ENCODE data around the gene ZBED6.
A peak's percentile ranks its signal among the peaks of the same experiment; 100 is the strongest.
"Not testable (repeated sequence)": the region's sequence is repeated elsewhere in the genome, so short reads cannot be mapped to it uniquely, and the experiment has no call there.

The ZBED6 gene

DNA sequence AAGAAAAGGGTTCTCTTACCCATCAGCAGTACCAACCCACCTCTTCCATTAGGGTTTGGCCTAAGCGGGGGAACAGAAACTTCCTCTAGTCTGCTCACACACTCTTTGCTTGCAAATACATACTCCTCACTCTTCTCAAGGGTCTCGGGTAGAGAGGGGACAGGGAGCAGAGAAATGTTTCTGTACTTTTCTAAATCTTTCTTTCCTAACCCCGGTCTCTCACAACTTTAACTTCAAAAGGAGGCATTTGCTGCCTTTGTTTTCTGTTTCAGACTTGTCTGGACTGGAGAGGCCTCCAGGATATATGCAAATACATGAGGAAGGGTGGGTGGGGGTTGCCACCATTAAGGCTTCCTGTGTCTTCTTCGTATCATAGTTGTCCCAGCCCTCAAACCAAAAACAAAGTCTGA lies 41.0 kb upstream of the ZBED6 start:
- DNase-seq, result peak; percentile 93
- H3K9ac ChIP-seq (ENCODE audit: low read length), result peak overlapping the region; percentile 47
- no peaks in the 10 kb centered on the region for H3K9me2 ChIP-seq (replicated peaks; ENCODE audit: insufficient read depth, low read length)
- H3F3A ChIP-seq (ENCODE audit: insufficient read depth, low read length), result peaks cover 19% of the 10 kb centered on the region
- H4K20me1 ChIP-seq (ENCODE audit: insufficient read depth, low read length), result no peaks in the 10 kb centered on the region
- peak overlapping the region; percentile 32 for H2AFZ ChIP-seq (ENCODE audit: low read length)
- H3K4me3 ChIP-seq (ENCODE audit: low read length), result peak overlapping the region; percentile 8; the same call in 1 of the 2 replicates
- no peaks in the 10 kb centered on the region for H3K27me3 ChIP-seq (replicated peaks; ENCODE audit: insufficient read depth, low read length)
- H3K4me1 ChIP-seq (ENCODE audit: low read length), result peaks cover 32% of the 10 kb centered on the region
- no peaks in the 10 kb centered on the region for H3K9me3 ChIP-seq (replicated peaks; ENCODE audit: insufficient read depth, low read length)
- H3K27ac ChIP-seq (ENCODE audit: low read length), result peak overlapping the region; percentile 83
- no peak for TF ChIP-seq EZH2 (optimal IDR thresholded peaks at IDR 0.05; ENCODE audit: low read depth, low read length)
- TF ChIP-seq, protein P1, sequence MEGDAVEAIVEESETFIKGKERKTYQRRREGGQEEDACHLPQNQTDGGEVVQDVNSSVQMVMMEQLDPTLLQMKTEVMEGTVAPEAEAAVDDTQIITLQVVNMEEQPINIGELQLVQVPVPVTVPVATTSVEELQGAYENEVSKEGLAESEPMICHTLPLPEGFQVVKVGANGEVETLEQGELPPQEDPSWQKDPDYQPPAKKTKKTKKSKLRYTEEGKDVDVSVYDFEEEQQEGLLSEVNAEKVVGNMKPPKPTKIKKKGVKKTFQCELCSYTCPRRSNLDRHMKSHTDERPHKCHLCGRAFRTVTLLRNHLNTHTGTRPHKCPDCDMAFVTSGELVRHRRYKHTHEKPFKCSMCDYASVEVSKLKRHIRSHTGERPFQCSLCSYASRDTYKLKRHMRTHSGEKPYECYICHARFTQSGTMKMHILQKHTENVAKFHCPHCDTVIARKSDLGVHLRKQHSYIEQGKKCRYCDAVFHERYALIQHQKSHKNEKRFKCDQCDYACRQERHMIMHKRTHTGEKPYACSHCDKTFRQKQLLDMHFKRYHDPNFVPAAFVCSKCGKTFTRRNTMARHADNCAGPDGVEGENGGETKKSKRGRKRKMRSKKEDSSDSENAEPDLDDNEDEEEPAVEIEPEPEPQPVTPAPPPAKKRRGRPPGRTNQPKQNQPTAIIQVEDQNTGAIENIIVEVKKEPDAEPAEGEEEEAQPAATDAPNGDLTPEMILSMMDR (IDR thresholded peaks at IDR 0.05; ENCODE audit: low read length), result no peak
- TF ChIP-seq EZH2phosphoT487 (IDR thresholded peaks at IDR 0.05; ENCODE audit: low read length), result no peak
- H3K4me2 ChIP-seq (ENCODE audit: low read depth, low read length), result peak overlapping the region; percentile 61
- no peaks in the 10 kb centered on the region for H3K36me3 ChIP-seq (replicated peaks; ENCODE audit: insufficient read depth, low read length)
- H3K79me2 ChIP-seq (ENCODE audit: low read length), result no peaks in the 10 kb centered on the region

DNA sequence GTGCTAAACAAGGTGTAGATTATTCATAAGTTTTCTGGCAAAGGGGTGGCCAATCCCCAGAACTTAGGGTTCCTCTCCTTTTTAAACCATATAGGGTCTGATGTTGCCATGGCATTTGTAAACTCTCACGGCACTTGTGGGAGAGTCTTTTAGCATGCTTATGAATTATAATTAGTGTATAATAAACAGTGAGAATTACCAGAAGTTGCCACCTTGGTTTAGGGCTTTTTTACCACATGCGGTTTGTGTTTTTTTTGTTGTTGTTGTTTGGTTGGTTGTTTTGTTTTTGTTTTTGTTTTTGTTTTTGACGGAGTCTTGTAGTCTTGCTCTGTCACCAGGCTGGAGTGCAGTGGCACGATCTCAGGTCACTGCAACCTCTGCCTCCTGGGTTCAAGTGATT lies 39.4 kb upstream of the ZBED6 start:
- no peaks in the 10 kb centered on the region for H3K36me3 ChIP-seq (replicated peaks; ENCODE audit: insufficient read depth, low read length)
- no peak overlapping the region for H3K4me3 ChIP-seq (ENCODE audit: low read length)
- H3K79me2 ChIP-seq (ENCODE audit: low read length), result no peaks in the 10 kb centered on the region
- no peak overlapping the region for H3K4me2 ChIP-seq (ENCODE audit: low read depth, low read length)
- H4K20me1 ChIP-seq (ENCODE audit: insufficient read depth, low read length), result no peaks in the 10 kb centered on the region
- no peak for DNase-seq
- peaks cover 19% of the 10 kb centered on the region for H3F3A ChIP-seq (ENCODE audit: insufficient read depth, low read length)
- no peak overlapping the region for H3K9ac ChIP-seq (ENCODE audit: low read length)
- H3K4me1 ChIP-seq (ENCODE audit: low read length), result peaks cover 26% of the 10 kb centered on the region
- H3K9me2 ChIP-seq (replicated peaks; ENCODE audit: insufficient read depth, low read length), result no peaks in the 10 kb centered on the region
- TF ChIP-seq EZH2 (optimal IDR thresholded peaks at IDR 0.05; ENCODE audit: low read depth, low read length) (no peak), EZH2phosphoT487 (IDR thresholded peaks at IDR 0.05; ENCODE audit: low read length) (no peak)
- TF ChIP-seq, protein P1 (IDR thresholded peaks at IDR 0.05; ENCODE audit: low read length), result no peak
- H2AFZ ChIP-seq (ENCODE audit: low read length), result no peak overlapping the region
- H3K27me3 ChIP-seq (replicated peaks; ENCODE audit: insufficient read depth, low read length), result no peaks in the 10 kb centered on the region
- H3K27ac ChIP-seq (ENCODE audit: low read length), result no peak overlapping the region
- H3K9me3 ChIP-seq (replicated peaks; ENCODE audit: insufficient read depth, low read length), result no peaks in the 10 kb centered on the region

DNA sequence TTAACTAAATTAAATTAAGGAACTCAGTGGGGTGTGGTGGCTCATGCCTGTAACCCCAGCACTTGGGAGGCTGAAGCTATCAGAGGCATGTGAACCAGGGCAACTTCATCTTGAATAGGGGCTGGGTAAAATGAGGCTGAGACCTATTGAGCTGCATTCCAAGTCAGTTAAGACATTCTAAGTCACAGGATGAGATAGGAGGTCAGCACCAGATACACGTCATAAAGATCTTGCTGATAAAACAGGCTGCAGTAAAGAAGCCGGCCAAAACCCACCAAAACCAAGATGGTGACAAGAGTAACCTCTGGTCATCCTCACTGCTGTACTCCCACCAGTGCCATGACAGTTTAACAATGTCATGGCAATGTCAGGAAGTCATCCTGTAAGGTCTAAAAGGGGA lies 36.7 kb upstream of the ZBED6 start:
- H3K27ac ChIP-seq (ENCODE audit: low read length); H3K9ac ChIP-seq (ENCODE audit: low read length); H3K9me2 ChIP-seq (replicated peaks; ENCODE audit: insufficient read depth, low read length); H3K79me2 ChIP-seq (ENCODE audit: low read length); H3K9me3 ChIP-seq (replicated peaks; ENCODE audit: insufficient read depth, low read length); H3K36me3 ChIP-seq (replicated peaks; ENCODE audit: insufficient read depth, low read length); H3K4me3 ChIP-seq (ENCODE audit: low read length); DNase-seq; H2AFZ ChIP-seq (ENCODE audit: low read length); H4K20me1 ChIP-seq (ENCODE audit: insufficient read depth, low read length); H3K27me3 ChIP-seq (replicated peaks; ENCODE audit: insufficient read depth, low read length); H3K4me2 ChIP-seq (ENCODE audit: low read depth, low read length): not testable (repeated sequence)
- peaks cover 28% of the 10 kb centered on the region for H3K4me1 ChIP-seq (ENCODE audit: low read length)
- H3F3A ChIP-seq (ENCODE audit: insufficient read depth, low read length), result peaks cover 18% of the 10 kb centered on the region

DNA sequence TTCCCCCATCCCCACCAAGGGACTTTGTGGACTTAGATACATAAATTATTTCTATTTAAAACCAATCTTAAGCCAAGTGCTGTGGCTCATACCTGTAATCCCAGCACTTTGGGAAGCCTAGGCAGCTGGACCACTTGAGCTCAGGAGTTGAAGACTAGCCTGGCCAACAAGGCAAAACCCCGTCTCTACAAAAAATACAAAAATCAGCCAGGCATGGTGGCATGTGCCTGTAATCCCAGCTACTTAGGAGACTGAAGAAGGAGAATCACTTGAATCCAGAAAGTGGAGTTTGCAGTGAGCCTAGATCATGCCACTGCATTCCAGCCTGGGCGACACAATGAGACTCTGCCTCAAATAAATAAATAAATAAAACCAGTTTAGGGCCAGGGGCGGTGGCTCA lies 34.9 kb upstream of the ZBED6 start:
- no peaks in the 10 kb centered on the region for H3K9me2 ChIP-seq (replicated peaks; ENCODE audit: insufficient read depth, low read length)
- TF ChIP-seq EZH2 (optimal IDR thresholded peaks at IDR 0.05; ENCODE audit: low read depth, low read length), result no peak
- no peak for TF ChIP-seq EZH2phosphoT487 (IDR thresholded peaks at IDR 0.05; ENCODE audit: low read length)
- TF ChIP-seq, protein P1 (IDR thresholded peaks at IDR 0.05; ENCODE audit: low read length), result no peak
- no peaks in the 10 kb centered on the region for H3K36me3 ChIP-seq (replicated peaks; ENCODE audit: insufficient read depth, low read length)
- H3K79me2 ChIP-seq (ENCODE audit: low read length), result peaks cover 4% of the 10 kb centered on the region
- peaks cover 27% of the 10 kb centered on the region for H3K4me1 ChIP-seq (ENCODE audit: low read length)
- H3K4me2 ChIP-seq (ENCODE audit: low read depth, low read length), result no peak overlapping the region
- H4K20me1 ChIP-seq (ENCODE audit: insufficient read depth, low read length), result no peaks in the 10 kb centered on the region
- H3K27ac ChIP-seq (ENCODE audit: low read length), result no peak overlapping the region
- peaks cover 22% of the 10 kb centered on the region for H3F3A ChIP-seq (ENCODE audit: insufficient read depth, low read length)
- no peak overlapping the region for H3K4me3 ChIP-seq (ENCODE audit: low read length)
- H3K27me3 ChIP-seq (replicated peaks; ENCODE audit: insufficient read depth, low read length), result no peaks in the 10 kb centered on the region
- no peak overlapping the region for H2AFZ ChIP-seq (ENCODE audit: low read length)
- no peaks in the 10 kb centered on the region for H3K9me3 ChIP-seq (replicated peaks; ENCODE audit: insufficient read depth, low read length)
- no peak for DNase-seq
- H3K9ac ChIP-seq (ENCODE audit: low read length), result no peak overlapping the region

DNA sequence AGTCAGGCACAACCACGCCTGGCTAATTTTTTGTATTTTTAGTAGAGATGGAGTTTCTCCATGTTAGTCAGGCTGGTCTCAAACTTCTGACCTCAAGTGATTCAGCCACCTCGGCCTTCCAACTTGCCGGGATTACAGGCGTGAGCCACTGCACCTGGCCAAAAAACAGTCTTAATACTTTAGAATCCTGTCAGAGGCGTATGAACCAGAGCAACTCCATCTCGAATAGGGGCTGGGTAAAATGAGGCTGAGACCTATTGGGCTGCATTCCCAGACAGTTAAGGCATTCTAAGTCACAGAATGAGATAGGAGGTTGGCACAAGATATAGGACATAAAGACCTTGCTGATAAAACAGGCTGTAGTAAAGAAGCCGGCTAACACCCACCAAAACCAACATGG lies 33.5 kb upstream of the ZBED6 start:
- not testable (repeated sequence) for H3K4me3 ChIP-seq (ENCODE audit: low read length); H3K4me2 ChIP-seq (ENCODE audit: low read depth, low read length); DNase-seq; H2AFZ ChIP-seq (ENCODE audit: low read length); H3K27me3 ChIP-seq (replicated peaks; ENCODE audit: insufficient read depth, low read length); H3K9ac ChIP-seq (ENCODE audit: low read length); H4K20me1 ChIP-seq (ENCODE audit: insufficient read depth, low read length); H3K36me3 ChIP-seq (replicated peaks; ENCODE audit: insufficient read depth, low read length); H3K27ac ChIP-seq (ENCODE audit: low read length); H3K9me2 ChIP-seq (replicated peaks; ENCODE audit: insufficient read depth, low read length); H3K9me3 ChIP-seq (replicated peaks; ENCODE audit: insufficient read depth, low read length)
- H3F3A ChIP-seq (ENCODE audit: insufficient read depth, low read length), result peaks cover 29% of the 10 kb centered on the region
- peaks cover 22% of the 10 kb centered on the region for H3K4me1 ChIP-seq (ENCODE audit: low read length)
- H3K79me2 ChIP-seq (ENCODE audit: low read length), result peaks cover 19% of the 10 kb centered on the region

Measured in MM.1S (cell line).